HG03060 (cell line): ENCODE results near the gene ZNF691.
"Not testable (repeated sequence)": the region's sequence is repeated elsewhere in the genome, so short reads cannot be mapped to it uniquely, and the experiment has no call there.

Experiments used
- ATAC-seq: cut with Tn5 transposase; IDR thresholded peaks from one replicate; pipeline ENCODE4 v1.9.1; 2021; ENCODE audit warnings: low read depth, moderate number of reproducible peaks; ENCODE audit not compliant: unreplicated experiment

The ZNF691 gene

DNA sequence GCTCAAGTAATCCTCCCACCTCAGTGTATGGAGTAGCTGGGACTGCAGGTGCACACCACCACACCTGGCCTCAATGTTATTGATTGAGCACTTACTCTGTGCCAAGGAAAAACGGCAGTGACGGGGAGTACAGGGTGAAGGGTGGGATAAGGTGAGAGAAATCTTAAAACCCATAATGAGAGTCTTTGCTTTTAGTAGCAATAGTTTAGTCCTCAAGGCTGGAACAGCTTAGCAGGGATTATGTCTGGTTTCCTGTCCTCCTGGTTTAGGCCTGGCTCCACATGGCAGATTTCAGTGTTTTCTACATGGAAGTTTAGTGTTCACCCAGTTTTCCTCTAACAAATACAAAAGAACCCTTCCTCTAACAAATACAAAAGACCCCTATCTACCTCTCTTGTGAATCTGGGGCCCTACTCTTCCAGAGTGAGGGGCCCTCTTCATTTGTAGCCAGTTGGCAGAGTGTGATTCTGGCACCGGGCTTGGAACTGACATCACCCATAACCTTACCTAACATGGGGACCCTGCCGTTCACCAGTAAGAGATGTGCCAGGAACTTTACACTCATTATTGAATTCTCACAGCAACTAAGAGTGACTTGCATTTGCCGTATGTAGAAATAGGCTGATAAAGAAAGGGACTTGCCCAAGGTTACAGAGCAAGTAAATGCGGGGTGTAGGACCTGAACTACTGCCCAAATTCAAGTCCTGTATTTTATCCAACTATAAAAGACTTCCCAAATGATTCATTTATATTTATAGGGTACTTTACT, 6.9 kb downstream of the ZNF691 start:
- no peak for ATAC-seq

- ATAC-seq: not testable (repeated sequence)
Measured at GRCh38 chr1:42856554-42856953, 10.1 kb downstream of the ZNF691 start.

GRCh38 chr1:42859366-42859765, 13.0 kb downstream of the ZNF691 start:
- ATAC-seq: not testable (repeated sequence)

DNA sequence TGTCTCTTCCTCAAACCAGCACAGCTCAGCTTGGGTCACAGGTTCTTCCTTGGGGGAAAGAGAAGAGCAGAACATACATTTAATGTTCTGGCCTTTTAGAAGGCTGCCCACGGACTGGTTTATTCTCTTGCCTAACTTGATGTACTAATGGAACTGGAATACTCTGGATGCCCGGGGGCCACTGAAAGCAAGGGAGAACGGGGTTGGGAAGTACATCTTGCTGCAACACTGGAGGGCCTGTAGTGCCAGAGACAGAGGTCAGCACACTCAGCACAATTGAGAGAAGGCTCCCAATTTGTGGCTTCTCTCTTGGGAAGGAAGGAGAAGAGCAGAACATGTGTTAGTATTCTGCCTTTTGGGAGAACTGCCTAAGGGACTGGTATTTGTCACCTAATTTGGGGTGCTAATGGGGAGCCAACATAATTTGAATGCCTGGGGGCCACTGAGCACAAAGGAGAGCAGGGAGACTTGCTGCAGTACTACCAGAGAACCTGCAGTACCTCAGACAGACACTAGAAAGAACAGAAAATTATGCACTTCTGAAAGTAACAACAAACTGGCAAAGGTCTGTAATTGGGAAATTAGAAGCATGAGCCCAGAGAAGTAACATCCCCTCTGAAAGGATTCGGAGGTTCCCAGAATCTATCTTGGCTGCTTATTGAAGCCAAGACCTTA, 14.1 kb downstream of the ZNF691 start:
- ATAC-seq: no peak

- no peak for ATAC-seq
Measured at GRCh38 chr1:42861014-42861399, 14.6 kb downstream of the ZNF691 start.

- ATAC-seq: no peak
Measured at GRCh38 chr1:42866549-42866948, 20.1 kb downstream of the ZNF691 start.

- ATAC-seq: not testable (repeated sequence)
Measured at GRCh38 chr1:42868466-42868865, 22.1 kb downstream of the ZNF691 start.

DNA sequence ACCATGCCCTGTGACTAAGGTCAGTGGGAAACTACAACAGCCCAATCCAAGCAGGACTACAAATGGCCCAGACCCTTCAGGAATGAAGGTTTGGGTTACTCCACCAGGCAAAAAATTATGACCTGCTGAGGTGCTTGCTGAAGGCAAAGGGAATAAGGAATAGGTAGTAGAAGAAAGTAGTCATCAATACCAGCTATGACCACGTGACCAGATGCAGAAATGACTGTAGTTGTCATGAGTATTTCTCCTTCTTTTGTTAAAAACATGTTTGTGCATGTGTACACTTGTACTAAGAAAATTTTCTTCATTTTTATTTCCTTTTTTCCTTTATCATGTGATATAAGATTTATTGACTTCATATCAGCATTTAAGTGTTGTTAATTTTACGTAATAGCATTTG, 22.8 kb downstream of the ZNF691 start:
- not testable (repeated sequence) for ATAC-seq

DNA sequence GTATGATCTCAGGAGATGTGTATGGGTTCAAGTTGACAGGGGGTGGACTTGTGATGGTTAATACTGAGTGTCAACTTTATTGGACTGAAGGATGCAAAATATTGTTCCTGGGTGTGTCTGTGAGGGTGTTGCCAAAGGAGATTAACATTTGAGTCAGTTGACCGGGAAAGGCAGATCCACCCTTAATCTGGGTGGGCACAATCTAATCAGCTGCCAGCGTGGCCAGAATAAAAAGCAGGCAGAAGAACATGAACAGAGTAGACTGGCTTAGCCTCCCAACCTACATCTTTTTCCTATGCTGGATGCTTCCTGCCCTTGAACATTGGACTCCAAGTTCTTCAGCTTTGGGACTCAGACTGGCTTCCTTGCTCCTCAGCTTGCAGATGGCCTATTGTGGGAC, 23.3 kb downstream of the ZNF691 start:
- not testable (repeated sequence) for ATAC-seq

GRCh38 chr1:42873108-42873507, 26.7 kb downstream of the ZNF691 start:
- ATAC-seq: not testable (repeated sequence)

- no peak for ATAC-seq
Measured at GRCh38 chr1:42873670-42874069, 27.3 kb downstream of the ZNF691 start.

- no peak for ATAC-seq
Measured at GRCh38 chr1:42876009-42876408, 29.6 kb downstream of the ZNF691 start.

- ATAC-seq: no peak
Measured at GRCh38 chr1:42877380-42877779, 31.0 kb downstream of the ZNF691 start.

DNA sequence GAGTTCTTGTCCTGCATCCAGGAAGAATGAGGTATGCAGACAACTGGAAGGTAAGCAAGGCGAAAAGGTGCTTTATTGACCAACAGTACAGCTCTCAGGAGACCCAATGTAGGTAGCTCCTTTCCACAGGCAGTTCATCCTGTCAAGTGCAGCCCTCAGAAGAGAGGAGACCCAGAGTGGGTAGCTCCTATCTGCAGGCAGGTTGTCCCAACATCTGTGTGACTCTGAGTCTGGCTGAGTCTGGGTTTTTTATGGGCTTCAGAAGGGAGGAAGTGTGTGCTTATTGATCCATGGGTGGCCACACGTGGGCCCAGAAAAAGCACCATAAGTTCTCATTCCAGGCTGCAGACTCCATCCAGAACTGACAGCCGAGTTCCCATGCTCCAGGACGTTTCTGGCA, 34.0 kb downstream of the ZNF691 start:
- ATAC-seq: no peak

DNA sequence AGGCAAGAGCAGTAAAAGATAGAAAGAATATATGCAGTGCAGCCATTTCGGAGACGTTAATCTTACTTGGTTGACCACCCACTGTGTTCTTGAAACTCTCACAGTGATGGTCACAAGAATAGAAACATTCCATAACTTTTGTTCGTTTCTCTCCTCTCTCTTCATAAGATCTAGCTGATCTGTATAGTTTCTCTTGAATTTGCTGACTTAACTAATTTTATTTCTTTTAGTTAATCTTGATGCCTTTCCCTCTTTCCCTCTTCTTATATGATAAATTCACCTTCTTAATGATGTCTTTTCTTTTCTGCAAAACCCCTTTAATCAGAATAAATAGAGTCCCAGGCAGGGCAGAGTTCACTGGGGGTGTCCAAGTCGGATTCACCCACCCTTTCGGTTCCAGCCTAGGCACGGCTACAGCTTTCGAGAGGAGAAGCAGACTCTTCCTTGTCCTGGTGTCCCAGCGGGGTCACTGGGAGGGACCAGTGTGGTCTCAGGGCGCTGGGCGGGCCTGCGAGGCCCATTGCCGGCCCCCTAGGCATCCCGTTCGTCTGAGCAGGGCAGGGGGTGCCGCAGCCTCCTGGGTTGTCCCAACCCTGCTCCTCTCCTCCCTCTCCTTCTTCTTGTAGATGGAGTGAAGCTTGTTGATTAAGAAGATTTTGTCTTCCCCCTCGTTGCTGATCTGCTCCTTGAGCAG, 39.8 kb downstream of the ZNF691 start:
- no peak for ATAC-seq

GRCh38 chr1:42886800-42887199, 40.4 kb downstream of the ZNF691 start:
- no peak for ATAC-seq

- ATAC-seq: no peak
Measured at GRCh38 chr1:42887366-42887765, 41.0 kb downstream of the ZNF691 start.

GRCh38 chr1:42888013-42888633, 41.7 kb downstream of the ZNF691 start:
- ATAC-seq: no peak

- ATAC-seq: no peak
Measured at GRCh38 chr1:42889264-42889663, 42.9 kb downstream of the ZNF691 start.

DNA sequence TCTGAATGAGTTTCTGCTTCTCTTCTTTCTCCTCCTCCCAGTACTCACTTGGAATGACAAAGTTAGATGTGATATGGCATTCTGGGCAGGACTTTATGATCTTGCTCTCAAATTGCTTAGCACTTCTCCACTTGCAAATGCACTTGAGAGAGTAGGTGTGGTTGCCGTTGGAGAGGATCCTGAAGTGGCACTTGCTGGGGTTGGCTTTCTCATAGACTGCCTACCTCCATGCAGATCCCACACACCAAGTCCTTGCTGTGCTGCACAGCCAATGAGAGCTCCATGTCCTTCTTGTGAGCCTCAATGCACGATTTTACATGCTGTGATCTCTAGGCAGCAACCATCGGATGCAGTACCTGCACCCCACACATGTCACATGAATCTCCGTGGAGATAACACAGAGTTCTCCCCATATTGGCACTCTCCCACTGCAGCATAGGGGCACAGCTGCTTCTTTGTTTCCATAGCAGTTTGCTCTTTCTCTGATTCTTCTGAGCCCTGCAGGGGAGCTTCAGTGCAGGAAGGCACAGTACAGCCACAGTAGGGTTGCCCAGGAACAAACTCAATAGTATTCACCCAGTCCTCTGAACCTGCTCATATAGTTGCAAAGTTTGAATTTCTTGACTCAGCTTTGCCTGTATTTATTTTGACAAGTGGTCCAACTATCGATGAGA, 45.2 kb downstream of the ZNF691 start:
- no peak for ATAC-seq
